Epithelial cell of proximal tubule (primary cell): ENCODE results near the gene PLEKHA6. TPM values are rescaled to one million over a fixed set of nuclear protein-coding genes. Genes with fewer than 3 reads are reported as not detected.

Experiments used
- DNase-seq: peaks from one replicate; pipeline ENCODE4 v3.0.0-alpha.2; 2011; ENCODE audit warnings: low read depth
- H3K4me3 ChIP-seq: 2 replicates; pipeline ENCODE4 v1.5.1; 2011; ENCODE audit warnings: low read depth, mild to moderate bottlenecking, low read length
- CTCF ChIP-seq: conservative IDR thresholded peaks from 2 replicates; pipeline ENCODE4 v1.5.1; 2012; ENCODE audit warnings: low read depth, mild to moderate bottlenecking, low read length
- total RNA-seq: library from RNA; depleted of rRNA; stranded (reverse); fragments of >200 nt; gene quantifications from 2 replicates; pipeline ENCODE4 v1.2.3, GENCODE V29; 2015

PLEKHA6 gene
- total RNA-seq, 1 donor from 2014 or later = 19.9 TPM

GRCh38 chr1:204194080-204194479, 165.6 kb downstream of the PLEKHA6 start:
- TF ChIP-seq CTCF = no peak
- DNase-seq = no peak
- no peak overlapping the region for H3K4me3 ChIP-seq

GRCh38 chr1:204192589-204193352, 167.0 kb downstream of the PLEKHA6 start:
- H3K4me3 ChIP-seq = no peak overlapping the region
- no peak for TF ChIP-seq CTCF
- DNase-seq = no peak

GRCh38 chr1:204192046-204192445, 167.7 kb downstream of the PLEKHA6 start:
- no peak overlapping the region for H3K4me3 ChIP-seq
- DNase-seq = no peak
- no peak for TF ChIP-seq CTCF

- DNase-seq = no peak
- no peak overlapping the region for H3K4me3 ChIP-seq
- TF ChIP-seq CTCF = no peak
Observed at GRCh38 chr1:204191456-204191855, 168.3 kb downstream of the PLEKHA6 start.

- DNase-seq = no peak
- peak overlapping the region; percentile 33 for H3K4me3 ChIP-seq
Observed at GRCh38 chr1:204190212-204191211, 169.2 kb downstream of the PLEKHA6 start.

More at GRCh38 chr1:204190212-204191211, 169.2 kb downstream of the PLEKHA6 start:
- no peak for TF ChIP-seq CTCF
